K562 (cell line): ENCODE data around the gene EPHA10. TPM values are rescaled to one million over a fixed set of nuclear protein-coding genes. Genes with fewer than 3 reads are reported as not detected.

ENCODE experiments used
- ATAC-seq: fragments of 200-7000 bp; cut with Tn5 transposase; 3 replicates; pipeline ENCODE4 v1.9.1; 2020; ENCODE audit warnings: moderate library complexity
- BruUV-seq: library from RNA; stranded (reverse); fragments of 400-500 nt; replicated peaks from 2 replicates; lab custom pipeline; 2021; lab: Mats Ljungman, UMichigan
- CTCF ChIA-PET: fragments of 300-600 bp; formaldehyde crosslinking; extraction: SDS; loops from one replicate; lab custom pipeline; 2021; ENCODE audit warnings: low intra/inter-chr PET ratio; lab: Yijun Ruan, JAX
- POLR2A ChIA-PET: fragments of 300-600, 350-650 bp; sonication (Branson Sonifier 250); formaldehyde crosslinking; extraction: SDS; loops from one replicate; lab custom pipeline; 2021; ENCODE audit warnings: antibody characterized with exemption, inconsistent platforms; lab: Yijun Ruan, JAX
- DNase-seq, 4 experiments: peaks; one replicate each; pipeline versions ENCODE4 v3.0.0 to v3.0.0-alpha.2; 2011 to 2018; ENCODE audit warnings: low spot score in 3 of 4, mixed read lengths in 3 of 4; ENCODE audit errors: extremely low read depth in 1 of 4
- FAIRE-seq: peaks from 2 replicates; lab custom pipeline; 2011; peaks lifted over from hg19 to GRCh38; lab: Jason Lieb, UNC
- H2AFZ ChIP-seq: 2 replicates; pipeline ENCODE4 v1.6.0; 2011; ENCODE audit warnings: low read depth, low read length, control low read depth, inconsistent platforms
- H3K27ac ChIP-seq: fragments of 200-600 bp; 3 replicates; pipeline ENCODE4 v1.8.0; 2011; ENCODE audit warnings: low read depth, mild to moderate bottlenecking, control low read depth, inconsistent platforms, low read length, moderate library complexity, mixed read lengths; ENCODE audit errors: extremely low read depth
- H3K27me3 ChIP-seq, 2 experiments: fragments of 300-600 bp in 1 of 2; 2 replicates in 1 of 2; 3 replicates in 1 of 2; pipeline versions ENCODE4 v1.6.0 to v1.8.0; 2011; ENCODE audit warnings: inconsistent platforms in 2 of 2, low read length in 2 of 2, mild to moderate bottlenecking in 1 of 2, mixed read lengths in 1 of 2, moderate library complexity in 1 of 2; ENCODE audit not compliant: control insufficient read depth in 2 of 2, insufficient read depth in 2 of 2
- H3K36me3 ChIP-seq: fragments of 300-600 bp; 3 replicates; pipeline ENCODE4 v1.8.0; 2011; ENCODE audit warnings: mild to moderate bottlenecking, low read length, inconsistent platforms; ENCODE audit not compliant: control insufficient read depth, insufficient read depth
- H3K4me1 ChIP-seq, 2 experiments: fragments of 200-600 bp in 1 of 2; replicated peaks in 1 of 2; 2 replicates in 1 of 2; 3 replicates in 1 of 2; pipeline versions ENCODE4 v1.5.1 to v1.8.0; 2011; ENCODE audit warnings: inconsistent platforms in 2 of 2, low read length in 2 of 2, mild to moderate bottlenecking in 1 of 2, mixed read lengths in 1 of 2, moderate library complexity in 1 of 2; ENCODE audit not compliant: control insufficient read depth in 2 of 2, insufficient read depth in 2 of 2
- H3K4me2 ChIP-seq: 2 replicates; pipeline ENCODE4 v1.6.1; 2011; ENCODE audit warnings: low read length, control low read depth, inconsistent platforms, mixed read lengths; ENCODE audit not compliant: insufficient read depth
- H3K4me3 ChIP-seq: fragments of 200-600 bp; sonication (generic), shearing (Covaris generic); 2 replicates; pipeline ENCODE4 v1.5.1; 2016; ENCODE audit warnings: control low read depth, inconsistent platforms
- H3K79me2 ChIP-seq: fragments of 200-600 bp; 3 replicates; pipeline ENCODE4 v1.8.0; 2011; ENCODE audit warnings: low read length, inconsistent platforms; ENCODE audit not compliant: control insufficient read depth, insufficient read depth
- H3K9ac ChIP-seq, 2 experiments: 2 replicates each; pipeline versions ENCODE4 v1.6.0 to v1.6.1; 2011; ENCODE audit warnings: low read depth in 2 of 2, low read length in 2 of 2, control low read depth in 1 of 2, inconsistent platforms in 1 of 2, mild to moderate bottlenecking in 1 of 2, mixed read lengths in 1 of 2; ENCODE audit not compliant: insufficient read depth in 1 of 2
- H3K9me1 ChIP-seq: one replicate; pipeline ENCODE4 v1.6.0; 2011; ENCODE audit warnings: inconsistent platforms, mild to moderate bottlenecking, low read length, moderate library complexity; ENCODE audit not compliant: control insufficient read depth, insufficient read depth
- H3K9me3 ChIP-seq: replicated peaks from 2 replicates; pipeline ENCODE4 v1.5.1; 2011; ENCODE audit warnings: low read depth, low read length, inconsistent platforms; ENCODE audit not compliant: control insufficient read depth, insufficient read depth
- H4K20me1 ChIP-seq: replicated peaks from 2 replicates; pipeline ENCODE4 v1.6.1; 2011; ENCODE audit warnings: low read length, inconsistent platforms, mixed read lengths; ENCODE audit not compliant: control insufficient read depth, insufficient read depth
- ETV1 ChIP-seq: fragments of 450-650 bp; conservative IDR thresholded peaks from 2 replicates; pipeline ENCODE4 v1.6.1; 2016; ENCODE audit warnings: missing genetic modification characterization, control low read depth, low read depth, missing compliant biosample characterization
- FOXK2 ChIP-seq, 2 experiments: fragments of 450-650 bp; IDR thresholded peaks in 1 of 2; conservative IDR thresholded peaks in 1 of 2; 2 replicates each; pipeline ENCODE4 v1.6.1; 2016; ENCODE audit warnings: low read depth in 2 of 2, mild to moderate bottlenecking in 1 of 2
- GATA2 ChIP-seq: sonication (generic); formaldehyde crosslinking; IDR thresholded peaks from 2 replicates; pipeline ENCODE4 v1.4.0; 2020; ENCODE audit warnings: mild to moderate bottlenecking, missing genetic modification reagents
- HNRNPK ChIP-seq: fragments of 200-400 bp; formaldehyde crosslinking; IDR thresholded peaks from one replicate; pipeline ENCODE4 v1.6.1; 2018; ENCODE audit warnings: mild to moderate bottlenecking, low read depth, low read length; ENCODE audit not compliant: poor library complexity, severe bottlenecking
- LCOR ChIP-seq: sonication (generic); formaldehyde crosslinking; IDR thresholded peaks from 2 replicates; pipeline ENCODE4 v1.8.0; 2022; ENCODE audit warnings: mild to moderate bottlenecking, missing genetic modification reagents
- MXI1 ChIP-seq: IDR thresholded peaks from 2 replicates; pipeline ENCODE4 v1.6.1; 2011; ENCODE audit warnings: low read depth, mild to moderate bottlenecking, improper control_type of control experiment, low read length
- MYNN ChIP-seq, 2 experiments: sonication (generic); formaldehyde crosslinking in 1 of 2; IDR thresholded peaks; 2 replicates each; pipeline versions ENCODE4 v1.5.0 to v1.6.1; 2016 to 2020; ENCODE audit warnings: antibody characterized with exemption in 1 of 2, missing genetic modification reagents in 1 of 2
- NCOA6 ChIP-seq: fragments of 450-650 bp; IDR thresholded peaks from 2 replicates; pipeline ENCODE4 v1.6.1; 2017; ENCODE audit warnings: mild to moderate bottlenecking
- NFXL1 ChIP-seq: fragments of 450-650 bp; formaldehyde crosslinking; IDR thresholded peaks from 2 replicates; pipeline ENCODE4 v1.4.0; 2021; ENCODE audit warnings: mild to moderate bottlenecking
- PHF21A ChIP-seq: fragments of 450-650 bp; IDR thresholded peaks from 2 replicates; pipeline ENCODE4 v1.6.1; 2017; ENCODE audit warnings: low read depth, borderline replicate concordance
- RUNX1 ChIP-seq: sonication (generic); IDR thresholded peaks from 2 replicates; pipeline ENCODE4 v1.6.1; 2016; ENCODE audit warnings: antibody characterized with exemption, low read depth
- SETDB1 ChIP-seq: IDR thresholded peaks from one replicate; pipeline ENCODE4 v1.6.1; 2012; ENCODE audit warnings: low read length, control low read depth, inconsistent platforms
- SUPT5H ChIP-seq: fragments of 450-650 bp; IDR thresholded peaks from 2 replicates; pipeline ENCODE4 v1.6.1; 2016
- ZNF12 ChIP-seq: sonication (generic); formaldehyde crosslinking; IDR thresholded peaks from 2 replicates; pipeline ENCODE4 v1.4.0; 2020; ENCODE audit warnings: mild to moderate bottlenecking, missing genetic modification reagents
- ZNF57 ChIP-seq: fragments of 450-650 bp; formaldehyde crosslinking; IDR thresholded peaks from 2 replicates; pipeline ENCODE4 v1.4.0; 2020; ENCODE audit warnings: mild to moderate bottlenecking, moderate library complexity
- ZNF583 ChIP-seq: fragments of 250-450 bp; sonication (Bioruptor Pico); IDR thresholded peaks from 2 replicates; pipeline ENCODE4 v1.4.0; 2020
- ZNF778 ChIP-seq: fragments of 450-650 bp; formaldehyde crosslinking; IDR thresholded peaks from 2 replicates; pipeline ENCODE4 v1.4.0; 2020; ENCODE audit warnings: mild to moderate bottlenecking, moderate library complexity
- WGBS: fragments of 100-300 bp; shearing (Covaris generic); methylation state at CpG from one replicate; pipeline ENCODE4 v1.1.6; 2016; ENCODE audit warnings: low coverage, mixed read lengths; ENCODE audit not compliant: insufficient coverage; ENCODE audit errors: missing lambda C conversion rate; 5-methylcytosine and 5-hydroxymethylcytosine counted together
- in situ Hi-C: fragments of 300-500 bp; cut with MboI; formaldehyde crosslinking; loops from 4 replicates; pipeline ENCODE4 v1.15.0; 2018; ENCODE audit warnings: inconsistent platforms, mixed read lengths
- intact Hi-C: fragments of 100-400 bp; cut with micrococcal nuclease; formaldehyde crosslinking; loops from 2 replicates; pipeline ENCODE4 v1.14.2; 2022
- polyA plus RNA-seq, 8 experiments: library from polyadenylated mRNA; depleted of rRNA in 4 of 8; stranded (reverse) in 5 of 8; unstranded in 3 of 8; fragments of >200 nt; fragmentation: Nextera tagmentation in 2 of 8; fragmentation: Illumina TruSeq in 1 of 8; extraction: Ambion mirVana in 2 of 8; extraction: Trizol in 1 of 8; gene quantifications; 2 replicates each; pipeline versions ENCODE4 v1.2.1 to v1.2.3, GENCODE V29; 2011 to 2014; ENCODE audit warnings: inconsistent platforms in 1 of 8, missing spikeins in 1 of 8
- total RNA-seq, 7 experiments: library from RNA; depleted of rRNA in 6 of 7; stranded (reverse); fragments of >200 nt in 6 of 7; fragmentation: Illumina TruSeq in 2 of 7; extraction: Trizol in 2 of 7; gene quantifications; 2 replicates each; pipeline versions ENCODE4 v1.2.1 to v1.2.3, GENCODE V29; 2011 to 2021; ENCODE audit warnings: low replicate concordance in 1 of 7
- TF ChIP-seq, protein P1 (sequence below), 2 experiments: fragments of 450-650 bp; conservative IDR thresholded peaks; 2 replicates each; pipeline ENCODE4 v1.6.1; 2017; ENCODE audit warnings: mild to moderate bottlenecking in 2 of 2, moderate library complexity in 2 of 2
- TF ChIP-seq, protein P2 (sequence below): fragments of 450-650 bp; IDR thresholded peaks from 2 replicates; pipeline ENCODE4 v1.6.1; 2016; ENCODE audit warnings: mild to moderate bottlenecking
- TF ChIP-seq, protein P3 (sequence below): sonication (generic); formaldehyde crosslinking; IDR thresholded peaks from 2 replicates; pipeline ENCODE4 v1.8.1; 2022; ENCODE audit warnings: missing genetic modification reagents

EPHA10 gene
- total and polyA plus RNA-seq, 9 of the 15 experiments (the other 6 are each of a cell fraction or from before 2014, with no cell fraction given), result 0.03 TPM; not detected in 8

DNA sequence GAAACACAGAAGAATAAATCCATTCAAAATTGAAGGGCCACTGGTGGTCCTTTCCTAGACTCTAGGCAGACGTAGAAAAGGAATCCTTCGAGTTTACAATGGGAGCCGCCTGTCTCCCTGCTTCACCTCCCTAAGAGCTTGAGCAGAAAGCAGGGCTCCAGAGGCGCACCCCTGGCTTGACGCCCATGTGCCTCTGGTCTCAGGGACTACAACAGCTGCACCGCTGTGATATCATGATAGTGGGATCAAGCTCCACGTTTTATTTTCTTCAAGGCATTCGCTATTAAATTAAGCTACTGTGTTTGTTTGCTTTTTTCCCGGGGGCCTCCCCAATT lies 42.3 kb upstream of the EPHA10 start:
- WGBS, result under 1% methylated on average over 9 of the region's 9 CpGs
- Histone ChIP-seq H3K9me1 (peaks cover 3% of the 10 kb centered on the region), H3K4me1 (peaks cover 18 to 25% of the 10 kb centered on the region in 2 experiments; a peak in 4 of 5 replicates), H4K20me1 (peaks cover 13% of the 10 kb centered on the region), H3K36me3 (peaks cover 73% of the 10 kb centered on the region), H2AFZ (peak overlapping the region; percentile 55), H3K9me3 (no peaks in the 10 kb centered on the region), H3K27ac (peak overlapping the region; percentile 78), H3K79me2 (peaks cover 52% of the 10 kb centered on the region), H3K4me3 (peak overlapping the region; percentile 93), H3K4me2 (peak overlapping the region; percentile 90), H3K27me3 (no peaks in the 10 kb centered on the region), H3K9ac (peak overlapping the region; percentile 87 to 98)
- BruUV-seq, result no TSS peak
- ATAC-seq (no peak), FAIRE-seq (no peak), DNase-seq (peak; percentile 56 to 63 (median 57))
- ChIA-PET CTCF (no interaction called here), POLR2A (interaction anchor here (0.5 to 2.3 kb wide), 7 partner anchors 9 to 133 kb away, joined by 3 to 18 read pairs (median 4); partner anchors contain the start of gene MTF1)
- intact Hi-C loops (no loop called here), in situ Hi-C loops (no loop called here)
- TF ChIP-seq, protein P1, sequence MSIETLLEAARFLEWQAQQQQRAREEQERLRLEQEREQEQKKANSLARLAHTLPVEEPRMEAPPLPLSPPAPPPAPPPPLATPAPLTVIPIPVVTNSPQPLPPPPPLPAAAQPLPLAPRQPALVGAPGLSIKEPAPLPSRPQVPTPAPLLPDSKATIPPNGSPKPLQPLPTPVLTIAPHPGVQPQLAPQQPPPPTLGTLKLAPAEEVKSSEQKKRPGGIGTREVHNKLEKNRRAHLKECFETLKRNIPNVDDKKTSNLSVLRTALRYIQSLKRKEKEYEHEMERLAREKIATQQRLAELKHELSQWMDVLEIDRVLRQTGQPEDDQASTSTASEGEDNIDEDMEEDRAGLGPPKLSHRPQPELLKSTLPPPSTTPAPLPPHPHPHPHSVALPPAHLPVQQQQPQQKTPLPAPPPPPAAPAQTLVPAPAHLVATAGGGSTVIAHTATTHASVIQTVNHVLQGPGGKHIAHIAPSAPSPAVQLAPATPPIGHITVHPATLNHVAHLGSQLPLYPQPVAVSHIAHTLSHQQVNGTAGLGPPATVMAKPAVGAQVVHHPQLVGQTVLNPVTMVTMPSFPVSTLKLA (conservative IDR thresholded peaks at IDR 0.05), result peak; percentile 50 to 66; a peak in 3 of 4 replicates
- peak; percentile 34; the same call in 1 of the 2 replicates for TF ChIP-seq GATA2 (CRISPR knock-in tag)
- TF ChIP-seq MYNN (IDR thresholded peaks at IDR 0.05), result no peak
- TF ChIP-seq MYNN (CRISPR knock-in tag; IDR thresholded peaks at IDR 0.05), result no peak
- TF ChIP-seq HNRNPK, result no peak
- TF ChIP-seq PHF21A, result no peak
- TF ChIP-seq FOXK2 (conservative IDR thresholded peaks at IDR 0.05 in 1 of 2, IDR thresholded peaks at IDR 0.05 in 1 of 2; ENCODE audit: low read depth in 2 of 2), result no peak
- no peak for TF ChIP-seq SETDB1
- TF ChIP-seq NCOA6, result no peak
- TF ChIP-seq ETV1 (tag), result no peak
- 0 out of 2 replicates have a peak, but pooled peaks have one; percentile 9 for TF ChIP-seq MXI1
- TF ChIP-seq LCOR (CRISPR knock-in tag), result no peak
- peak; percentile 14; the same call in 1 of the 2 replicates for TF ChIP-seq SUPT5H
- TF ChIP-seq ZNF57 (CRISPR knock-in tag), result no peak
- TF ChIP-seq, protein P2, sequence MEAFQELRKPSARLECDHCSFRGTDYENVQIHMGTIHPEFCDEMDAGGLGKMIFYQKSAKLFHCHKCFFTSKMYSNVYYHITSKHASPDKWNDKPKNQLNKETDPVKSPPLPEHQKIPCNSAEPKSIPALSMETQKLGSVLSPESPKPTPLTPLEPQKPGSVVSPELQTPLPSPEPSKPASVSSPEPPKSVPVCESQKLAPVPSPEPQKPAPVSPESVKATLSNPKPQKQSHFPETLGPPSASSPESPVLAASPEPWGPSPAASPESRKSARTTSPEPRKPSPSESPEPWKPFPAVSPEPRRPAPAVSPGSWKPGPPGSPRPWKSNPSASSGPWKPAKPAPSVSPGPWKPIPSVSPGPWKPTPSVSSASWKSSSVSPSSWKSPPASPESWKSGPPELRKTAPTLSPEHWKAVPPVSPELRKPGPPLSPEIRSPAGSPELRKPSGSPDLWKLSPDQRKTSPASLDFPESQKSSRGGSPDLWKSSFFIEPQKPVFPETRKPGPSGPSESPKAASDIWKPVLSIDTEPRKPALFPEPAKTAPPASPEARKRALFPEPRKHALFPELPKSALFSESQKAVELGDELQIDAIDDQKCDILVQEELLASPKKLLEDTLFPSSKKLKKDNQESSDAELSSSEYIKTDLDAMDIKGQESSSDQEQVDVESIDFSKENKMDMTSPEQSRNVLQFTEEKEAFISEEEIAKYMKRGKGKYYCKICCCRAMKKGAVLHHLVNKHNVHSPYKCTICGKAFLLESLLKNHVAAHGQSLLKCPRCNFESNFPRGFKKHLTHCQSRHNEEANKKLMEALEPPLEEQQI, result no peak
- TF ChIP-seq NFXL1, result no peak
- TF ChIP-seq, protein P3, sequence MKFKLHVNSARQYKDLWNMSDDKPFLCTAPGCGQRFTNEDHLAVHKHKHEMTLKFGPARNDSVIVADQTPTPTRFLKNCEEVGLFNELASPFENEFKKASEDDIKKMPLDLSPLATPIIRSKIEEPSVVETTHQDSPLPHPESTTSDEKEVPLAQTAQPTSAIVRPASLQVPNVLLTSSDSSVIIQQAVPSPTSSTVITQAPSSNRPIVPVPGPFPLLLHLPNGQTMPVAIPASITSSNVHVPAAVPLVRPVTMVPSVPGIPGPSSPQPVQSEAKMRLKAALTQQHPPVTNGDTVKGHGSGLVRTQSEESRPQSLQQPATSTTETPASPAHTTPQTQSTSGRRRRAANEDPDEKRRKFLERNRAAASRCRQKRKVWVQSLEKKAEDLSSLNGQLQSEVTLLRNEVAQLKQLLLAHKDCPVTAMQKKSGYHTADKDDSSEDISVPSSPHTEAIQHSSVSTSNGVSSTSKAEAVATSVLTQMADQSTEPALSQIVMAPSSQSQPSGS, result no peak
- no peak for TF ChIP-seq RUNX1
- no peak for TF ChIP-seq ZNF778 (CRISPR knock-in tag)
- no peak for TF ChIP-seq ZNF583 (CRISPR knock-in tag)
- no peak for TF ChIP-seq ZNF12 (CRISPR knock-in tag)
